Measurements from ENCODE around the gene MED12. TPM values are rescaled to one million over a fixed set of nuclear protein-coding genes. Genes with fewer than 3 reads are reported as not detected.

The MED12 gene
- total and polyA plus RNA-seq, 2 donors (not counting 1 experiment from before 2014, with no cell fraction given): 34.1 to 123 TPM

DNA sequence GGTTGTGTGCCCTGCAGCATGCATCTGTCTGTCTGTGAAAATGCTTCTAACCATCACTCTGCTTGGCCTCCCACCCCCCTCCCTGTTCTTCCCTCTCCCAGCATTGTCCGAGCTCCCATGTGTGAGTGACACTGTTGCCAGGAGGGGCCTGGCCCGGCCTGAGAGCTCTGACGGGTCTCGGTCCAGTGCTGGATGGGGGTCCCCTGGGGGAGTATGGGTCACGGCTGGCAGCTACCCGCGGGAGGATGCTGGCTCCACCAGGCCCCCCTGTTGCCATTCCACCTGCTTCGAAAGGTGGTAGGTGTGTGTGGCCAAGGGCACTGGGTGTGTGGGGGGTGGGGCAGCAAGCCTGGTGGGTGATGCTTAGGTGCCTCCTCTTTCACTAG lies 29.9 kb downstream of the MED12 start:
- Mint-ChIP-seq H3K4me3 (no peak overlapping the region), H3K4me1 (peaks cover 17% of the 10 kb centered on the region), H3K27ac (no peak overlapping the region), H3K27me3 (no peaks in the 10 kb centered on the region), H3K9me3 (ENCODE audit: insufficient read depth) (no peaks in the 10 kb centered on the region)
- POLR2A ChIA-PET: no interaction called here
- Histone ChIP-seq H3K9ac (ENCODE audit: low read length) (no peak overlapping the region), H3K36me3 (replicated peaks in 1 of 2; ENCODE audit: control extremely low read depth in 1 of 2, control insufficient read depth in 1 of 2, extremely low read depth in 1 of 2, insufficient read depth in 2 of 2, low read length in 1 of 2) (peaks cover 0 to 4% of the 10 kb centered on the region in 2 experiments), H3K4me2 (replicated peaks; ENCODE audit: low read depth, low read length, poor library complexity, severe bottlenecking) (no peak overlapping the region), H4K20me1 (ENCODE audit: control insufficient read depth, insufficient read depth, low read length, poor library complexity, severe bottlenecking) (no peaks in the 10 kb centered on the region), H2AFZ (ENCODE audit: insufficient read depth, low read depth, low read length, poor library complexity, severe bottlenecking) (no peak overlapping the region), H3K4me3 (ENCODE audit: control extremely low read depth in 1 of 5, extremely low read depth in 1 of 5, insufficient read depth in 1 of 5, low read depth in 2 of 5, low read length in 4 of 5) (no peak overlapping the region), H3K79me2 (ENCODE audit: control insufficient read depth, insufficient read depth, low read length) (no peaks in the 10 kb centered on the region), H3K27ac (ENCODE audit: low read length in 2 of 2) (no peak overlapping the region), H3K4me1 (ENCODE audit: control insufficient read depth in 2 of 2, insufficient read depth in 2 of 2, low read length in 2 of 2) (peaks cover 8 to 11% of the 10 kb centered on the region in 2 donors), H3K9me3 (ENCODE audit: control extremely low read depth in 1 of 3, control insufficient read depth in 2 of 3, insufficient read depth in 1 of 3, low read length in 2 of 3) (no peaks in the 10 kb centered on the region), H3K27me3 (replicated peaks in 1 of 4; ENCODE audit: control extremely low read depth in 1 of 4, control insufficient read depth in 3 of 4, insufficient read depth in 4 of 4, low read length in 3 of 4) (no peaks in the 10 kb centered on the region)
- no peak for ATAC-seq (ENCODE audit: low read depth)
- CTCF ChIA-PET: no interaction called here
- no CpG with 5 or more reads among the region's 8 CpGs for WGBS (ENCODE audit: insufficient coverage)
- intact Hi-C loops (cut with micrococcal nuclease): no loop called here
- TF ChIP-seq EZH2 (IDR thresholded peaks at IDR 0.05; ENCODE audit: borderline replicate concordance, insufficient read depth, low read depth, low read length, poor library complexity, severe bottlenecking): no peak
- TF ChIP-seq, protein P1, sequence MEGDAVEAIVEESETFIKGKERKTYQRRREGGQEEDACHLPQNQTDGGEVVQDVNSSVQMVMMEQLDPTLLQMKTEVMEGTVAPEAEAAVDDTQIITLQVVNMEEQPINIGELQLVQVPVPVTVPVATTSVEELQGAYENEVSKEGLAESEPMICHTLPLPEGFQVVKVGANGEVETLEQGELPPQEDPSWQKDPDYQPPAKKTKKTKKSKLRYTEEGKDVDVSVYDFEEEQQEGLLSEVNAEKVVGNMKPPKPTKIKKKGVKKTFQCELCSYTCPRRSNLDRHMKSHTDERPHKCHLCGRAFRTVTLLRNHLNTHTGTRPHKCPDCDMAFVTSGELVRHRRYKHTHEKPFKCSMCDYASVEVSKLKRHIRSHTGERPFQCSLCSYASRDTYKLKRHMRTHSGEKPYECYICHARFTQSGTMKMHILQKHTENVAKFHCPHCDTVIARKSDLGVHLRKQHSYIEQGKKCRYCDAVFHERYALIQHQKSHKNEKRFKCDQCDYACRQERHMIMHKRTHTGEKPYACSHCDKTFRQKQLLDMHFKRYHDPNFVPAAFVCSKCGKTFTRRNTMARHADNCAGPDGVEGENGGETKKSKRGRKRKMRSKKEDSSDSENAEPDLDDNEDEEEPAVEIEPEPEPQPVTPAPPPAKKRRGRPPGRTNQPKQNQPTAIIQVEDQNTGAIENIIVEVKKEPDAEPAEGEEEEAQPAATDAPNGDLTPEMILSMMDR (IDR thresholded peaks at IDR 0.05): no peak
- no peak for DNase-seq

DNA sequence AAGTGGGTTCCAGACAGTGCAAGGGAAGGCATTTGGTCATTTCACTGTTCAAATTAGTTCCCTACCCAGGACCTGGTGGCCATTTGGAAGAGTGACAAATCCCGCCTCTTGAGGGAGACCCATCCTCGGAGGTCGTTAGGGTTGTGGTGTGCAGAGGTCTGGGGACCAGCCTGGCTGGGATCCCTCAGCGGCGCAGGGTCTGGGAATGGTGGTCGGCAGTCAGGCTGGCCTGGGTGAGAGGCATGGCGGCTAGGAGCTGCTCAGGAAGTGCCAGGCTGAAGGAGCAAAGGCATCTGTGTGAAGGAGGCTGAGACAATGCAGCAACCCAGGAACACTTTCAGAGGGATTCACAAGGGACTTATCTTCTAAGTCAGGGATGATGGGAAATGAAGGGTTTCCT lies 33.0 kb downstream of the MED12 start:
- intact Hi-C loops (cut with micrococcal nuclease): no loop called here
- H3K27me3 ChIP-seq (replicated peaks in 1 of 4; ENCODE audit: control extremely low read depth in 1 of 4, control insufficient read depth in 3 of 4, insufficient read depth in 4 of 4, low read length in 3 of 4): no peaks in the 10 kb centered on the region
- TF ChIP-seq, protein P1 (IDR thresholded peaks at IDR 0.05): no peak
- no peak for TF ChIP-seq EZH2 (IDR thresholded peaks at IDR 0.05; ENCODE audit: borderline replicate concordance, insufficient read depth, low read depth, low read length, poor library complexity, severe bottlenecking)
- no peak overlapping the region for H3K27ac Mint-ChIP-seq
- H3K36me3 ChIP-seq (replicated peaks in 1 of 2; ENCODE audit: control extremely low read depth in 1 of 2, control insufficient read depth in 1 of 2, extremely low read depth in 1 of 2, insufficient read depth in 2 of 2, low read length in 1 of 2): no peaks in the 10 kb centered on the region
- H3K4me3 Mint-ChIP-seq: no peak overlapping the region
- no peaks in the 10 kb centered on the region for H3K27me3 Mint-ChIP-seq
- H4K20me1 ChIP-seq (ENCODE audit: control insufficient read depth, insufficient read depth, low read length, poor library complexity, severe bottlenecking): no peaks in the 10 kb centered on the region
- H3K4me1 Mint-ChIP-seq: peaks cover 14% of the 10 kb centered on the region
- POLR2A ChIA-PET: no interaction called here
- no peak overlapping the region for H2AFZ ChIP-seq (ENCODE audit: insufficient read depth, low read depth, low read length, poor library complexity, severe bottlenecking)
- H3K9ac ChIP-seq (ENCODE audit: low read length): no peak overlapping the region
- 93% methylated on average over 4 of the region's 7 CpGs for WGBS (ENCODE audit: insufficient coverage)
- no peaks in the 10 kb centered on the region for H3K9me3 ChIP-seq (ENCODE audit: control extremely low read depth in 1 of 3, control insufficient read depth in 2 of 3, insufficient read depth in 1 of 3, low read length in 2 of 3)
- CTCF ChIA-PET: no interaction called here
- ATAC-seq (ENCODE audit: low read depth) (no peak), DNase-seq (no peak)
- H3K4me1 ChIP-seq (ENCODE audit: control insufficient read depth in 2 of 2, insufficient read depth in 2 of 2, low read length in 2 of 2): peaks cover 2 to 8% of the 10 kb centered on the region in 2 donors
- peaks cover 4% of the 10 kb centered on the region for H3K79me2 ChIP-seq (ENCODE audit: control insufficient read depth, insufficient read depth, low read length)
- no peak overlapping the region for H3K27ac ChIP-seq (ENCODE audit: low read length in 2 of 2)
- H3K4me2 ChIP-seq (replicated peaks; ENCODE audit: low read depth, low read length, poor library complexity, severe bottlenecking): no peak overlapping the region
- no peaks in the 10 kb centered on the region for H3K9me3 Mint-ChIP-seq (ENCODE audit: insufficient read depth)
- H3K4me3 ChIP-seq (ENCODE audit: control extremely low read depth in 1 of 5, extremely low read depth in 1 of 5, insufficient read depth in 1 of 5, low read depth in 2 of 5, low read length in 4 of 5): no peak overlapping the region

All from B cell (primary cell).